NCI-H128 (cell line): ENCODE results near the gene COL6A6.

Experiments
- DNase-seq: peaks from one replicate; lab custom pipeline; 2025; ENCODE audit not compliant: unreplicated experiment; lab: John Stamatoyannopoulos, UW

COL6A6 gene, protein sequence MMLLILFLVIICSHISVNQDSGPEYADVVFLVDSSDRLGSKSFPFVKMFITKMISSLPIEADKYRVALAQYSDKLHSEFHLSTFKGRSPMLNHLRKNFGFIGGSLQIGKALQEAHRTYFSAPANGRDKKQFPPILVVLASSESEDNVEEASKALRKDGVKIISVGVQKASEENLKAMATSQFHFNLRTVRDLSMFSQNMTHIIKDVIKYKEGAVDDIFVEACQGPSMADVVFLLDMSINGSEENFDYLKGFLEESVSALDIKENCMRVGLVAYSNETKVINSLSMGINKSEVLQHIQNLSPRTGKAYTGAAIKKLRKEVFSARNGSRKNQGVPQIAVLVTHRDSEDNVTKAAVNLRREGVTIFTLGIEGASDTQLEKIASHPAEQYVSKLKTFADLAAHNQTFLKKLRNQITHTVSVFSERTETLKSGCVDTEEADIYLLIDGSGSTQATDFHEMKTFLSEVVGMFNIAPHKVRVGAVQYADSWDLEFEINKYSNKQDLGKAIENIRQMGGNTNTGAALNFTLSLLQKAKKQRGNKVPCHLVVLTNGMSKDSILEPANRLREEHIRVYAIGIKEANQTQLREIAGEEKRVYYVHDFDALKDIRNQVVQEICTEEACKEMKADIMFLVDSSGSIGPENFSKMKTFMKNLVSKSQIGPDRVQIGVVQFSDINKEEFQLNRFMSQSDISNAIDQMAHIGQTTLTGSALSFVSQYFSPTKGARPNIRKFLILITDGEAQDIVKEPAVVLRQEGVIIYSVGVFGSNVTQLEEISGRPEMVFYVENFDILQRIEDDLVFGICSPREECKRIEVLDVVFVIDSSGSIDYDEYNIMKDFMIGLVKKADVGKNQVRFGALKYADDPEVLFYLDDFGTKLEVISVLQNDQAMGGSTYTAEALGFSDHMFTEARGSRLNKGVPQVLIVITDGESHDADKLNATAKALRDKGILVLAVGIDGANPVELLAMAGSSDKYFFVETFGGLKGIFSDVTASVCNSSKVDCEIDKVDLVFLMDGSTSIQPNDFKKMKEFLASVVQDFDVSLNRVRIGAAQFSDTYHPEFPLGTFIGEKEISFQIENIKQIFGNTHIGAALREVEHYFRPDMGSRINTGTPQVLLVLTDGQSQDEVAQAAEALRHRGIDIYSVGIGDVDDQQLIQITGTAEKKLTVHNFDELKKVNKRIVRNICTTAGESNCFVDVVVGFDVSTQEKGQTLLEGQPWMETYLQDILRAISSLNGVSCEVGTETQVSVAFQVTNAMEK (N-terminal part only)

DNA sequence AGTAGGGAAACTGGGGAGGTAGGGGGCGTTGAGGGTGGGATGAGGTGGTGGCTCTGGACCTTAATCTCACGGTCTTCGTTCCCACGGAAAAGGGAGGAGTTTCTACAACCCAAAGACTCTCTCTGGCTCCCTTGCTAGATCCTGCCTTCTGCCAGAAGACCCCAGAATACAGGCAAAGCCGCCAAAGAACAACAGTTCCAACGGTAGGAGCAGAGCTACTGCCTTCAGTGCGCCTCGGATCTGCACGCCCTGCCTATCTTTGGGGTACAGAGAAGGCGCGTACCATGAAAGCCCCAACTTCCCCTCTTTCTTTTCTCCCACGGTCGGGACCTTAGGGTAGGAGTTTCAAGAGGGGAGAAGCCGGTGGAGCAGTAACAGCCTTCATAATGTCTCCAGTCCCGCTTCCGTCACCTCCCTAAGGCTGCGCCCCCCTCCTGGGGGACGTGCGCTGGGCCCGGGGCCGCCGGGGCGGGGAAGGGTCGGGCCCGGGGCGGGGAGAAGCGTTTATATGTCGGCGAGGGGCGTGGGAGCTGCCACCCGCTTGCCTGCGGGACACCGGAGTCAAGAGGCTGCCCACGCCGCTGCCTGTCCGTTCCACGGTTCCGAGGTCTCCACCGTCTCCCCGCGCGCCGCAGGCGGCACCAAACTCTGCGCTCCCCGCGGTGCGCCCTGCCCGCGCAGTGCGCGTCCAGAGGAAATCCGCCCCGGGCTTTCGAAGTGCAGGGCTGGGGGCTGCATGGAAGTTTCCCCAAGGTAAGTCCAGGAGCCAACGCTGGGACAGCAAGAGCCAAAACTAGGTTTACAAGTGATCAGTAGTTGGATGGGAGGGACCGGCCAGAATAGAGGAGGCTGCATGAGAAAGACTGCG, at the start of gene COL6A6:
COL6A6 (plus strand) TSS at position 533 of the 868 bp plus-strand sequence. CDS start 43,188 bp downstream, outside the sequence.
- DNase-seq, result no peak

DNA sequence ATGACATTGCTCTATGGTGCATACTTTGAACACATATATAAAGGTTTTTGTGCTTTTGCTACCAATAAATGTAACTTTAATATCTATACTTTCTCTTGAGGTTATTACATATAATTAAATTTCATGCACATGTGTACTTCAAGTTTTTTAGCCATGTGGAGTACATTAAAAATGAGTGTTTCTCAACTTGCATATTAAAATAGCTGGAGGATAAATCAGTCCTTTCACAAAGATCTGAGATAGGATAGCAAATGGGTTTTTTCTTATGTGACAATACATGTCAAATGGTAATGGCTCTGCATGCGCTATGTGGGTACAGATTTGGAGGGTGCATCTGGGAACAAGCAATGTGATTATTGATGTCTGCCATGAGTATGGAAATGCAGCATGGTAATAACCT, 48.7 kb upstream of the COL6A6 start:
- DNase-seq, result no peak

DNA sequence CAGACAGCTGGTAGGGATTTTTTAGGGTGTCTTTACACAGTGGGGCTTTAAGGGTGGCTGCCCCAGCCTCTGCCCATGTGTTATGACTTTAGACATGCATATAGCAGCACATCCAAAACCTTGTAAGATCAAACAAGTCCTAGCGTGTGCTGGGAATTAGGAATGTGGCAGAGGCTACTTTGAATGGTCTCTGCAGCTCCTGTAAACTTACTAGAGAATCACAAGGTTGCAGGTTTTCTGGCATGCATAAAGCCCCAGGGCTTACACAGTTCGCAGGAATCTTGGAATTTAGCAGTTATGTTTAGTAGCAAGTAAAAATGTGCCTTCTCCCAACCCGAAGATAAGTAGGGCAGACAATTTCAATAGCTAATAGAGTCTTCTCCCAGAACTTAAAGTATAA, 46.9 kb upstream of the COL6A6 start:
- DNase-seq, result no peak

DNA sequence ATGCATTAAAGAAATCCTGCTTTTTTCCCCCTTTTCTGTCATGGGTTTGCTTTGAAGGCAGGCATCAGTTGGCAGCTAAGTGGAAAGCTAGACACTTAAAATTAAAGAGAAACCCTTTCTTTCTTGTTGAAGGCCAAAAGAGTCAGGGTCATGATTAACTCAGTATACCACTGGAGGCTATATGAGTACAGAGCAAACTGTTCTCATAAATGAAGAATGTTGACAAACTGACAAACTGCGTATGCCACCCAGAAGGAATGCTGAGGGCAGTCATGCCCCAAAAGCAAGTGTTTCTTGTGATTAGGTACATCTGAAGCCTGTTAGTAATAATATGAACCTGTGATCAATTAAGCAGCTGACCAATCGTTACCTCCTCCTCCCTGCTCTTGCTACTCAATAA, 43.6 kb upstream of the COL6A6 start:
- no peak for DNase-seq

DNA sequence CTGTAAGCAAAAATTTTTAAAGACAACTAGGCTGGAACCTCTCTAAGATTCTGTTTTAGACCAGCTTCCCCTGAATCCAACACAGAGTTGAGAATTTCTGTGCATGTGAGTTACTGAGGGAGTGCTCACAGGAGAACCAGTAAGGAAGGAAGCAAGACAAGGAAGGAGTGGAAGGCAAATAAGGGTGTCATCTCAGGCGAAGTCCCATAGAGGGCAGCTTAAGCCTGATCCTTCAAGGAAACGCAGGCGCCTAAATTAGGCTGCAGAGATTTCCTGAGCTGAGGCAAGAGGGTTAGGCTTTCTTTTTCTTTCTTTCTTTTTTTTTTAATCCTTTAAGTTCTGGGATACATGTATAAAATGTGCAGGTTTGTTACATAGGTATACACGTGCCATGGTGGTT, 36.2 kb upstream of the COL6A6 start:
- no peak for DNase-seq

DNA sequence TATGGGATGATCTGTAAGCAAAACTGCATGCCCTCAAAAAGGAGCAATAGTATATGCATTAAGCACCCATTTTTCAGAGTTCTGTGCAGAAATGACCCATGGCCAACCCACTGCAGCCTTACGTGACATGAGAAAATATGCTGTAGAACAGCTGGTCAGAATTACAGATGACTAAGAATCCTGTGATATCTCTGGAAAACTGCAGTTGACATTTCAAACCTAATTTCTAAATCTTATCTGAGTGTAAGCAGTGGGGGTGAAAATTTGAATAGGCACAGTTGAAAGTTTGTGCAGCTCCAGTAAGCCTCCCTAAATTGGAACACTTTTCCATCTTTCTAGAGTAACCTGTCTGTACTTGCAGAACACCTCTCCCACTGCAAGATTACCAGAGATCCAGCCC, 28.7 kb upstream of the COL6A6 start:
- no peak for DNase-seq

DNA sequence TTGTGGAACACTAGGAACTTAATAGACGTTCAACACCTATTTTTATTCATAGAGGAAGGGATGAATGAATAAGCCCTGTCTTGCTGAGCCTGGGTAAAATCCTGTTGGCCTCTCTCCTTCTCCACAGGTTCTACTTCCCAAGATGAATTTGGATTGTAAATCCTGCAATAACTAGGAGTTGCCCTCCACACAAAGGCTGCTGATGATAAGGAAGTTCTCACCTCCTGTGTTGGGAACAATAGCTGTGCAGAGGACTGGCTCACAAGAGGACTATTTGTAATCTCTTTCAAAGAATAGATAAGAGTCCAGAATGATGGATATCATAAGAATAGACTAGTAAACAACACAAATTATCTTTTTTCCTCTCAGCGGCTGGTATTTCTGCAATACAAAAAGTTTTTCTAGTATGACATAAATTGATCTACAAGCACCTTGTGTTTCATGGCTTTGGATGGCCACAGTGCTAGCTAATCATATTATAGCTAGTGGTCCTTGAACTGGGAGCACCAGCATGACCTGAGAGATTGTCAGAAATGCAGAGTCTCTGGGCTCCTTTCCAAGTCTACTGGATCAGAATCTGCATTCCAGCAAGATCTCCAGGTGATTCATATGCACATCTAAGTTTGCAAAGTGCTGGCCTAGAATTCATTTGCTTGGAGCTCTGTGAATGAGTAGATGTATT, 28.1 kb upstream of the COL6A6 start:
- DNase-seq, result no peak

DNA sequence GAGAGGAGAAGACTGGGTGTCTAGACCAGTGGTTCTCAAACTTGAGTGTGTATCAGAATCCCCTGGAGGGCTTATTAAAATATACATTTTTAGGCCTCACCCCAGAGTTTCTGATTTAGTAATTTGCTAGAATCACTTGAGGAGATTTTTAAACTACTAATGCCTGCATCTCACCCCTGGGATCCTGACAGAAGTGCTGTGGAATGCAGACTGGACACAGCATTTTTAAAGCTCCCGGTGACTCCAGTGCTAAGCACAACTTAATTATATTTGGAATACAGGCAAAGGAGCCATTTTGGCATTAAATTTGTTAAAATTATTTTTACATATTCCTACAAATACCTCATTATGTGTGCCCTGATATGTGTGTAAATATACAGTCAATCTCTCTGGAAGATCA, 26.7 kb upstream of the COL6A6 start:
- DNase-seq, result no peak

DNA sequence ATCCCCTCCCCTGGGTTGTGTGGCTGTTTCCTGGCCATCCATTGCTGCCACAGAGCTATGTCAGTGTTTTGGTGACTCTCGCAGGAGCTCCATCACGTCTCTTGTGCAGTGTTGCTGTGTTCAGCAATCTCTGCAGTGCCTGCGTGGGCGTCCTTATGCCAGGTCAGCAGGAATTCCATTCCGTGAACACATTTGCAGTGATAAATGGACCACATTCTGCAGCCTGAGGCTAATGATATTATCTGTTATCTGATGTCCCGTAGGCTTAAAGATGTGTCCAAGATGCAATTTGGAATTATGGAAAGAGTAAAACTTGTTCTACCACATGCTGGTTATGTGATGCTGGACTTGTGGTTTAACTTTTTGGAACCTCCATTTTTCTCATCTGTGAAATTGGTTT, 25.5 kb upstream of the COL6A6 start:
- DNase-seq, result no peak

DNA sequence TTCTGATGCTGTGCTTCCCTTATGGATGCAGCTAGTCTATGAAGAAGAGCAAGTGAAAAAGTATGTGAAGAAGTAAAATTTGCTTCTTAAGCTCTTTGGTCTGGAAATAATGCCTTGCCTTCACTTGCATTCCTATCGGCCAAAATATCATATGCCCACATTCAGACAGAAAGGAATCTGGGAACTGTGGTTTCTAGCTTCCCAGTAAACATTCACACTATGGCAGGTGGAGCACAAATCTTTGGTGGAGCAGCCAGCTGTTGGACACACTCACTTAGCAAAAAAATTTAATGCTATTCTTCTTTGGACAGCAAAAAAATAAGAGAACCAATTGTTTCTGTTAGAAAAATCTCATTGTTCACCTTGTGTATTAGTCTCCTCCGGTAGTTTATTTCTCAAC, 12.3 kb upstream of the COL6A6 start:
- DNase-seq, result no peak

DNA sequence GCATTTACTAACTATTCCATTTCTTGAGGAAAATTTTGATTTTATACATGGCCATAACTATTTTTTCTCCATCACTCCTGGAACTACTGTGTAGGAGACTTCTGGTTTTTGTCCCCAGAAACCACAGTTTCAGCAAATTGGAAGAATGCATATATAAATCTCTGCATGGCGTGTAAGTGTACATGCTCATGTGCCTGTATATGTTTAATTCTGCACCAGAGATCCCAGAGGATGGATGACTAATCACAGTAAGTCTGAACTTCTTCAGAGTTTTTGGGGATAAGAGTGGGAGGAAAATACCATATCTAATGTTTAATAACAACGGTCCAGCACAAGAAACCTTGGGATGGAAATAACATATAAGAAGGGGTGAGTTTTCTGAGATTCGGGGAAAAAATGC, 10.9 kb upstream of the COL6A6 start:
- no peak for DNase-seq

DNA sequence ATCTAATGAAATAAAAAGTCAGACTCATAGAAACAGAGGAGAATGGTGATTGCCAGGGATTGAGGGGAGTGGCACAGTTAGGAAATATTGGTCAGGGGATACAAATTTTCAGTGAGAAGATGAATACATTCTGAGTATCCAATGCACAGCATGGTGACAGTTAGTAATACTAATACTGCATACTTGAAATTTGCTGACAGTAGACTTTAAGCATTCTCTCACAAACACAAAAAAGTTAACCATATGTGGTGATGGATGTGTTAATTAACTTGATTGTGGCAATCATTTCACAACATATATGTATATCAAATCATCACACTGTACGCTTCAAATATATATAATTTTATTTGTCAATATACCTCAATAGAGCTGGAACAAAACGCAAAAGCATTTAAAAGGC, 9.2 kb upstream of the COL6A6 start:
- no peak for DNase-seq

DNA sequence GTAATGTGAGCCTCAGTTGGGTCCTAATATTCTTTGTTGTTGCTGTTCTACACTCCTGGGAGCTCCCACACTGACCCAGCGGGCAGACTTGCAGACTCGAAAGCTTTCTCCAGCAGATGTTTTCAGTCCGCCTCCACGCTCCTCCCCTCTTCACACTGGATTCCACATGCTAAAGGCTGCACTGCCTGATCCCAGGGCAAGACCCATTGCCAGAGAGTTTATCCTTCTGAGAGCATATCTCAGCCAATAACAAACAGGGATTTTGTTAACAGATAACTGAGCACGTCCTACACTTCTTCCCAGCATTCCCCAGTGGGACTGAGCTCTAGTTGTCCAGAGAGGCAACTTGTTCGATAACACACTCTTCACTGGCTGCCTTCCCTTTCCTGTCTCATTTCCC, 8.0 kb upstream of the COL6A6 start:
- DNase-seq, result no peak

DNA sequence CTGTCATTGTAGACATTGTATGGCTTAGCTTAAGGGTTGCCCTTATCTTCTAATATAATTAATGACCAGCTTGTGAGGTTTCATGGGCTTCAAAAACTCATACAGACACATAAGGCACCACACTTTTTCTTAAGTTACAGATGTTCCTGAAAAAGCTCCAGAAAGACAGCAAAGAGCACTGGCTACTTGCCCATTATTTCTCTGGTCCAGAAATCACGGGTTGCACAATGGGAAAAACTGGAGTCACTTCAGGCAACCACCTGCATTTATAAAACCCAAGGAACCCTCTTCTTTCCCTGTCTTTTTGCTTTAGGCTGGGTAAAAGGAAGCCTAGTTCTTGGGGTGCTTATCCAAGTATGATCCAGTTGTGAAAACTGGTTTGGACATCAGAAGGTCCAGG, 2.3 kb upstream of the COL6A6 start:
- no peak for DNase-seq

DNA sequence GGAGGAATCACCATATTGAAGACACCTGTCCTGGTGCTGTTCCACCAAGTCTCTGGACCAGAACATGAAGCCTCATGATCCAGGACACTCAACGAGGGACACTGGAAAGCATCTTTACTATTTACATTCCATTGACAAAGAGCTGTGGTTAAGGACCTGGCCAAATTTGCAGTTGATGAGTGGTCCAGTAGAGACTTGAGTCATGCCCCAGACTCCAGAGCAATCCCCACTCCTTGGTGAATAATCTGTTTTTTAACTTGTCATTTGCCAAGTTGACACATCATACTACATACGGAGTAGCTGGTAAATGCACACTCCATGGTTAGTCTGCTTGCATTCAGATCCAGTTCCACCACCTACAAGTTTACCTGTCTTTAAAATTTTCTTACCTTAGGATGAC, 1.2 kb upstream of the COL6A6 start:
- no peak for DNase-seq

DNA sequence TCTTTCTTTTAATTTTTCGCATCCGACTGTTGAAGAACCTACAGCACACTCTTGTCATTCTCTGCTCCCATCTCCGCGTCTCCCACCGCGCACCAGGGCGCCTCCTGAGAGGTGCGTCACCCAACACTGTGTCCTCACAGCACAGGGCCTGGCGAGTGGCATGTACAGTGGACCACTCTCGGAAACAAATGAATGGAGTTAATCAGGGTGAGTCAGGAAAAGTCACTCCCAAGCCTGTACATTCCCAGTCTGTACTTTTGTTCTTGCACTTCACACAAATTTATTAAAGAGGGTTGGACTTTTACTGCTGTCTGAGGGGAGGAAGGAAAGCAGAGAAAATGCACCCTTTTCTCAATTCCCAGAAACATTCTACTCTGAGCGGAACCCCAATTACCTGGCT, 625 bp downstream of the COL6A6 start:
- no peak for DNase-seq

DNA sequence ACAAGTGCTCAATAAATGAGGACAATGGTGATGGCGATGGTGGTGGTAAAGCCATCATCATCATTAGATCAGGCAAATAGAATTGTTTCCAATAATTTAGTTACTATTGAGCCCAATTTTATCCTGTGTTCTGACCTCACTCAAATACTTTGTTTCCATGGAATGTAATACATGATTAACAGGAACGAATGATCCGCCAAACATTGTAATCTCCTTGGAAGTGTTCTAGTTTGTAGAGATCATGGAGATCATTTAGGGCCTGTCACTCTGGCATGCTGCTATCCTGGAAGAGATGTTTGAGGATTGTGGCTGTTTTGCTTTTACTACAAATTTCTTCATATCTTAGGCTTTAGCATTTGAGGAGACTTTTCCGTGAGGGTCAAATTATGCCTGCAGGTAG, 2.8 kb downstream of the COL6A6 start:
- DNase-seq, result no peak

DNA sequence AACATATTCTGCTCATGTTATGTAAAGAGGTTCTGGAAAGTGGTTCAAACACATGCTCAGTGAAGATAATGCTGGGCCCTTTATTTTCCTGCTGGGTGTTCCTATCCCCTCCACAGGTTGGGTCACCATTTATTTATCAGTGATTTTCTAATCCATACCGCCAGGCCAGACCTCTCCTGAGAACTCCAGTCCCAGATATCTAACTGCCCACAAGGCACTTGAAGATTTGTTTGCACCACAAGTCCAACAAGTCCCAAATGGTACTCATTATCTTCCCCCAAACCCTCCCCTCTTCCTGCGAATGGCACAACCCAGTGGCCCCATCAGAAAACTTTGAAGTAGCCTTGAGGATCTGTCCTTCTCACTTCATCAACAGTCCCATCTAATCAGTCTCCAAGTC, 5.4 kb downstream of the COL6A6 start:
- no peak for DNase-seq

DNA sequence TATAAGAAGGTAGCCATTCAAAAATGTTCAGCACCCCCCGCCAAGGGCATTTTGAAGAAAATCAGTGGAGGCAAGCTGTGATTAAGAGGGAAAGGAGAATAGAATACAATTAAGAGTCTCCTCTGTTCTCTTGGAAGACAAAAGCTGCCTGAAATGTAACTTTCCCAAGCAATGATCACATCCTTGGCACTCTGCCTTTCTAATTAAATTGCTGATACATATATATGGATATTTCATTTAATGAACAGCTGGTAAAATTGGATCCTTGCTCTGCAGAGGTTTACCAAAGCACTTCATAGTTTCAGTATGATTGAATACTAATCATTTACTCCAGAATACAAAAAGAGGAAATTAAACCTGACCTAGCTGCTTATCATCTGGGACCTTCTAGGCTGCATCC, 10.4 kb downstream of the COL6A6 start:
- DNase-seq, result no peak

DNA sequence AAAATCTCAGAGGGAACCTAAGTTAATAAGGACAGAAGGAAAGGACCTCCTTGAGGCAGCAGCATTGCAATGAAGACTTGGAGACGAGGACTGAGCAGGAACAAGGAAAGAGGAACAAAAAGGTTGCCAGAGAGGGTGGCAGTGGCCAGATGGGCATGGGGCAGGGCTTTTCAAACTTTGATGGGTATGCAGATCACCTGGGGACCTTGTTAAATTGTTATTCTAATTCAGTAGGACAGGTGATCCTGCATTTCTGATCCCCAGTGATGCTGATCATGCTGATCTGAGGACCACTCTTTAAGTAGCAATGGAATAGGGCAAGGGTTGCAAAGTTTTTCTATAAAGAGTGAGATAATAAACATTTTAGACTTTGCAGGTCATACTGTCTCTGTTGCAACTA, 11.1 kb downstream of the COL6A6 start:
- DNase-seq, result no peak
